Measurements from ENCODE around the gene GOLGA6D. TPM values are rescaled to one million over a fixed set of nuclear protein-coding genes. Genes with fewer than 3 reads are reported as not detected.
"Not testable (repeated sequence)": the region's sequence is repeated elsewhere in the genome, so short reads cannot be mapped to it uniquely, and the experiment has no call there.

GOLGA6D gene
- total and polyA plus RNA-seq, 2 of the 4 experiments (the other 2 are of a cell fraction), result not detected

GRCh38 chr15:75273751-75274359 is 8.8 kb upstream of the GOLGA6D start:
- H3K27ac ChIP-seq (ENCODE audit: insufficient read depth, low read length); dilution Hi-C loops (cut with HindIII; ENCODE audit: low sequenced_read_pairs, unreplicated experiment); H3K23ac ChIP-seq (ENCODE audit: low read depth, low read length); H4K5ac ChIP-seq (ENCODE audit: low read depth, low read length); H3K56ac ChIP-seq (ENCODE audit: extremely low read depth, insufficient read depth, low read length); H3K4me2 ChIP-seq (ENCODE audit: low read depth, low read length); H2AK9ac ChIP-seq (replicated peaks; ENCODE audit: low read depth, low read length, poor library complexity); H2AK5ac ChIP-seq (ENCODE audit: low read depth, low read length); H3K4ac ChIP-seq (ENCODE audit: low read depth, low read length); H2BK5ac ChIP-seq (ENCODE audit: low read depth, low read length, poor library complexity, severe bottlenecking); CTCF ChIA-PET; H3K4me3 ChIP-seq (ENCODE audit: insufficient read depth, low read depth, low read length); in situ Hi-C loops (cut with MboI; ENCODE audit: low sequenced_read_pairs); H3K36me3 ChIP-seq (ENCODE audit: control insufficient read depth, insufficient read depth, low read length); H3K14ac ChIP-seq (replicated peaks; ENCODE audit: low read depth, low read length); BruUV-seq (replicated peaks); POLR2A ChIA-PET (ENCODE audit: unreplicated experiment); H3K4me1 ChIP-seq (ENCODE audit: control insufficient read depth, insufficient read depth, low read length); H2BK15ac ChIP-seq (ENCODE audit: low read depth, low read length); H2BK120ac ChIP-seq (ENCODE audit: low read depth, low read length); ATAC-seq (ENCODE audit: low read depth); H3K27me3 ChIP-seq (ENCODE audit: control insufficient read depth, insufficient read depth, low read length); H4K20me1 ChIP-seq (ENCODE audit: insufficient read depth, low read length); H3K79me1 ChIP-seq (ENCODE audit: low read depth in 1 of 2, low read length in 2 of 2); intact Hi-C loops (cut with micrococcal nuclease); H2BK20ac ChIP-seq (ENCODE audit: low read depth, low read length); DNase-seq; H3K18ac ChIP-seq (ENCODE audit: low read depth, low read length); H4K91ac ChIP-seq (ENCODE audit: insufficient read depth, low read depth, low read length); H3K9ac ChIP-seq (ENCODE audit: low read depth, low read length); H3K9me1 ChIP-seq (ENCODE audit: insufficient read depth, low read length); H3K9me3 ChIP-seq (ENCODE audit: control insufficient read depth, insufficient read depth, low read length); H2AFZ ChIP-seq (replicated peaks; ENCODE audit: low read length, poor library complexity); H4K8ac ChIP-seq (ENCODE audit: low read depth in 2 of 2, low read length in 2 of 2): not testable (repeated sequence)
- WGBS, 2 experiments (ENCODE audit: extremely low coverage in 2 of 2, insufficient read length in 1 of 2), result no CpG with 5 or more reads among the region's 8 CpGs
